ENCODE results near the gene ABCA1. TPM values are rescaled to one million over a fixed set of nuclear protein-coding genes. Genes with fewer than 3 reads are reported as not detected.
"Not testable (repeated sequence)": the region's sequence is repeated elsewhere in the genome, so short reads cannot be mapped to it uniquely, and the experiment has no call there.

Gene ABCA1
- polyA plus RNA-seq, 3 donors: 2.0 to 5.1 (median 2.7) TPM

DNA sequence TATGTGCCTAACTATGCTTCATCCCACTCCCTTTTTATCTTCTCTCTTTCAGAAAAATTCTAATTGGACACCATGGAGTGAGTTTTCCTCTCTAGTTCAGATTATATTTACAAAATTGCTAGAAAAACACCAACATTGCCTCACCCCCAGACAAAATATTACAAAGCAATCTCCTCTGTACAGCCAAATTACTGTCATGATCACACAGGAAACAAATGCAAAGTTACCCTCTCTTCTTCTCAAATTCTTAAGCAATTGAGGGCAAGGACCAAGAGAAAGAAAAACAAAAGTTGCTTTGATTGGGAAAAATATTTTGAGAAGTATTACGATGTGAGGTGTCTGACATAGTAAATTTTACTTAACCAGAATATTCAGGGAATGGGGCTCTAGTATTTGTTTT lies 30.8 kb upstream of the ABCA1 start:
- peaks cover 35% of the 10 kb centered on the region for H3K4me1 Mint-ChIP-seq
- no peaks in the 10 kb centered on the region for H3K9me3 ChIP-seq (replicated peaks in 1 of 2; ENCODE audit: control insufficient read depth in 1 of 2, insufficient read depth in 1 of 2, low read length in 2 of 2)
- no peaks in the 10 kb centered on the region for H3K27me3 ChIP-seq (ENCODE audit: control insufficient read depth in 2 of 2, insufficient read depth in 2 of 2, low read length in 2 of 2)
- no peak overlapping the region for H3K9ac ChIP-seq (ENCODE audit: insufficient read depth, low read length, poor library complexity, severe bottlenecking)
- no peak overlapping the region for H3K27ac ChIP-seq (ENCODE audit: low read depth in 1 of 2, low read length in 2 of 2)
- H3K79me2 ChIP-seq (ENCODE audit: insufficient read depth, low read length): no peaks in the 10 kb centered on the region
- H3K27ac Mint-ChIP-seq: peak overlapping the region in 2 of 7 donors; percentile 11 to 21
- peaks cover 30 to 43% of the 10 kb centered on the region in 2 donors for H3K4me1 ChIP-seq (ENCODE audit: control insufficient read depth in 1 of 2, insufficient read depth in 2 of 2, low read length in 2 of 2)
- no peak overlapping the region for H3K4me2 ChIP-seq (replicated peaks; ENCODE audit: extremely low read depth, low read length, poor library complexity, severe bottlenecking)
- peaks cover 0 to 1% (median 0%) of the 10 kb centered on the region in 3 donors for H3K27me3 Mint-ChIP-seq (ENCODE audit: low read depth in 3 of 3)
- DNase-seq: no peak
- no peak overlapping the region for H2AFZ ChIP-seq (ENCODE audit: insufficient read depth, low read depth, low read length, poor library complexity, severe bottlenecking)
- no CpG with 5 or more reads among the region's 1 CpG for WGBS (ENCODE audit: insufficient coverage)
- H3K4me3 Mint-ChIP-seq: no peak overlapping the region
- TF ChIP-seq, protein P1, sequence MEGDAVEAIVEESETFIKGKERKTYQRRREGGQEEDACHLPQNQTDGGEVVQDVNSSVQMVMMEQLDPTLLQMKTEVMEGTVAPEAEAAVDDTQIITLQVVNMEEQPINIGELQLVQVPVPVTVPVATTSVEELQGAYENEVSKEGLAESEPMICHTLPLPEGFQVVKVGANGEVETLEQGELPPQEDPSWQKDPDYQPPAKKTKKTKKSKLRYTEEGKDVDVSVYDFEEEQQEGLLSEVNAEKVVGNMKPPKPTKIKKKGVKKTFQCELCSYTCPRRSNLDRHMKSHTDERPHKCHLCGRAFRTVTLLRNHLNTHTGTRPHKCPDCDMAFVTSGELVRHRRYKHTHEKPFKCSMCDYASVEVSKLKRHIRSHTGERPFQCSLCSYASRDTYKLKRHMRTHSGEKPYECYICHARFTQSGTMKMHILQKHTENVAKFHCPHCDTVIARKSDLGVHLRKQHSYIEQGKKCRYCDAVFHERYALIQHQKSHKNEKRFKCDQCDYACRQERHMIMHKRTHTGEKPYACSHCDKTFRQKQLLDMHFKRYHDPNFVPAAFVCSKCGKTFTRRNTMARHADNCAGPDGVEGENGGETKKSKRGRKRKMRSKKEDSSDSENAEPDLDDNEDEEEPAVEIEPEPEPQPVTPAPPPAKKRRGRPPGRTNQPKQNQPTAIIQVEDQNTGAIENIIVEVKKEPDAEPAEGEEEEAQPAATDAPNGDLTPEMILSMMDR (IDR thresholded peaks at IDR 0.05): no peak
- no peaks in the 10 kb centered on the region for H3K36me3 Mint-ChIP-seq
- intact Hi-C loops (cut with micrococcal nuclease): no loop called here
- no peak overlapping the region for H3K4me3 ChIP-seq (replicated peaks in 1 of 3; ENCODE audit: low read depth in 2 of 3, low read length in 3 of 3)
- no peaks in the 10 kb centered on the region for H4K20me1 ChIP-seq (ENCODE audit: insufficient read depth, low read length)
- H3K36me3 ChIP-seq (replicated peaks in 1 of 2; ENCODE audit: control insufficient read depth in 1 of 2, insufficient read depth in 2 of 2, low read length in 2 of 2): no peaks in the 10 kb centered on the region
- no peaks in the 10 kb centered on the region for H3K9me3 Mint-ChIP-seq

DNA sequence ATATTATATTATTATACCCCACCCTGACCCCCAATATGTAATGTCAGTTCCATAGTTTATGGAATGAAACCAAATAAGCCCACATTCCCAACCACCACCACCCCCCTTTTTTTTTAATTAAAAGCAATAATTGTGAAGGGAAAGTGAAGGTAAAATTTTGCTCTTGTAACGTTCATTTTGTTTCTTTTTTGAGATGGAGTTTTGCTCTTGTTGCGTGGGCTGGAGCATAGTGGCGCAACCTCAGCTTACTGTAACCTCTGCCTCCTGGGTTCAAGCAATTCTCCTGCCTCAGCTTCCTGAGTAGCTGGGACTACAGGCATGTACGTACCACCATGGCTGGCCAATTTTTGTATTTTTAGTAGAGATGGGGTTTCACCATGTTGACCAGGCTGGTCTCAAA lies 30.1 kb upstream of the ABCA1 start:
- WGBS (ENCODE audit: insufficient coverage): 50% methylated on average over 2 of the region's 4 CpGs
- H3K4me1 ChIP-seq (ENCODE audit: control insufficient read depth in 1 of 2, insufficient read depth in 2 of 2, low read length in 2 of 2): peaks cover 24 to 36% of the 10 kb centered on the region in 2 donors
- not testable (repeated sequence) for H3K4me3 Mint-ChIP-seq

More for the DNA sequence above, 30.1 kb upstream of the ABCA1 start:
- H3K79me2 ChIP-seq (ENCODE audit: insufficient read depth, low read length); H3K36me3 ChIP-seq (replicated peaks in 1 of 2; ENCODE audit: control insufficient read depth in 1 of 2, insufficient read depth in 2 of 2, low read length in 2 of 2); H3K27me3 Mint-ChIP-seq (ENCODE audit: low read depth in 3 of 3); H3K9ac ChIP-seq (ENCODE audit: insufficient read depth, low read length, poor library complexity, severe bottlenecking); H3K4me3 ChIP-seq (replicated peaks in 1 of 3; ENCODE audit: low read depth in 2 of 3, low read length in 3 of 3); H4K20me1 ChIP-seq (ENCODE audit: insufficient read depth, low read length); H3K9me3 Mint-ChIP-seq; H3K36me3 Mint-ChIP-seq; H3K9me3 ChIP-seq (replicated peaks in 1 of 2; ENCODE audit: control insufficient read depth in 1 of 2, insufficient read depth in 1 of 2, low read length in 2 of 2); H3K27ac Mint-ChIP-seq; DNase-seq; H3K4me2 ChIP-seq (replicated peaks; ENCODE audit: extremely low read depth, low read length, poor library complexity, severe bottlenecking); H3K27ac ChIP-seq (ENCODE audit: low read depth in 1 of 2, low read length in 2 of 2); H2AFZ ChIP-seq (ENCODE audit: insufficient read depth, low read depth, low read length, poor library complexity, severe bottlenecking); H3K27me3 ChIP-seq (ENCODE audit: control insufficient read depth in 2 of 2, insufficient read depth in 2 of 2, low read length in 2 of 2); intact Hi-C loops (cut with micrococcal nuclease): not testable (repeated sequence)
- peaks cover 28% of the 10 kb centered on the region for H3K4me1 Mint-ChIP-seq

Measured in CD14-positive monocyte (primary cell).